OCI-LY7 (cell line): Measurements from ENCODE around the gene CTNND2. TPM values are rescaled to one million over a fixed set of nuclear protein-coding genes. Genes with fewer than 3 reads are reported as not detected.

Experiments used
- BruUV-seq: library from RNA; stranded (reverse); fragments of 400-500 nt; replicated peaks from 2 replicates; lab custom pipeline; 2021; lab: Mats Ljungman, UMichigan
- CTCF ChIA-PET: fragments of 300-600 bp; sonication (Branson Sonifier 250); formaldehyde crosslinking; loops from one replicate; lab custom pipeline; 2022; ENCODE audit warnings: antibody characterized with exemption; ENCODE audit not compliant: unreplicated experiment; lab: Charles Lee
- POLR2A ChIA-PET: fragments of 300-600 bp; sonication (Branson Sonifier 250); formaldehyde crosslinking; loops from one replicate; lab custom pipeline; 2022; ENCODE audit warnings: antibody characterized with exemption; lab: Charles Lee
- DNase-seq: peaks from one replicate; pipeline ENCODE4 v3.0.0-alpha.2; 2015; ENCODE audit warnings: low spot score
- H2AFZ ChIP-seq: fragments of 200-600 bp; sonication (generic), shearing (Covaris generic); 2 replicates; pipeline ENCODE4 v1.6.1; 2014; ENCODE audit warnings: mild to moderate bottlenecking, antibody characterized with exemption, low read length, moderate library complexity
- H3K27ac ChIP-seq: fragments of 200-600 bp; sonication (generic); 2 replicates; pipeline ENCODE4 v1.5.1; 2014; ENCODE audit warnings: mixed run types, low read depth, mild to moderate bottlenecking, moderate library complexity, low read length, inconsistent platforms; ENCODE audit not compliant: poor library complexity, severe bottlenecking
- H3K36me3 ChIP-seq: fragments of 200-600 bp; sonication (generic); 2 replicates; pipeline ENCODE4 v1.6.1; 2014; ENCODE audit warnings: mild to moderate bottlenecking, antibody characterized with exemption, low read length, moderate library complexity, mixed read lengths; ENCODE audit not compliant: insufficient read depth
- H3K4me1 ChIP-seq: fragments of 200-600 bp; sonication (generic); 2 replicates; pipeline ENCODE4 v1.5.1; 2014; ENCODE audit warnings: mild to moderate bottlenecking, low read length; ENCODE audit not compliant: insufficient read depth, poor library complexity, severe bottlenecking
- H3K4me2 ChIP-seq: fragments of 200-600 bp; sonication (generic); 2 replicates; pipeline ENCODE4 v1.6.1; 2014; ENCODE audit warnings: mild to moderate bottlenecking, low read length
- H3K4me3 ChIP-seq: fragments of 200-600 bp; sonication (generic); 2 replicates; pipeline ENCODE4 v1.5.1; 2014; ENCODE audit warnings: mild to moderate bottlenecking, low read depth, low read length; ENCODE audit not compliant: poor library complexity, severe bottlenecking
- H3K79me2 ChIP-seq: fragments of 200-600 bp; sonication (generic); 2 replicates; pipeline ENCODE4 v1.6.1; 2016; ENCODE audit warnings: low read depth, mild to moderate bottlenecking, low read length, moderate library complexity, mixed read lengths; ENCODE audit not compliant: insufficient read depth
- H3K9me2 ChIP-seq: fragments of 200-600 bp; sonication (generic); 2 replicates; pipeline ENCODE4 v1.6.1; 2016; ENCODE audit warnings: mild to moderate bottlenecking, low read length, mixed read lengths; ENCODE audit not compliant: insufficient read depth
- H3K9me3 ChIP-seq: fragments of 200-600 bp; sonication (generic); 2 replicates; pipeline ENCODE4 v1.6.1; 2014; ENCODE audit warnings: mild to moderate bottlenecking, mixed run types, low read length, mixed read lengths
- H4K20me1 ChIP-seq: fragments of 200-600 bp; sonication (generic); 2 replicates; pipeline ENCODE4 v1.6.1; 2014; ENCODE audit warnings: mild to moderate bottlenecking, antibody characterized with exemption, low read length, moderate library complexity, mixed read lengths; ENCODE audit not compliant: insufficient read depth
- EZH2phosphoT487 ChIP-seq: fragments of 200-600 bp; sonication (generic); IDR thresholded peaks from 2 replicates; pipeline ENCODE4 v1.6.1; 2018; ENCODE audit warnings: low read depth, borderline replicate concordance, mild to moderate bottlenecking, mixed run types, antibody characterized with exemption, low read length, moderate library complexity, mixed read lengths
- intact Hi-C: fragments of 100-400 bp; cut with micrococcal nuclease; formaldehyde crosslinking; loops from one replicate; pipeline ENCODE4 v1.10.0; 2022; ENCODE audit not compliant: unreplicated experiment
- total RNA-seq, 2 experiments: library from RNA; depleted of rRNA in 1 of 2; stranded (reverse); fragments of >200 nt in 1 of 2; shearing (Covaris generic) in 1 of 2; gene quantifications; 2 replicates each; pipeline ENCODE4 v1.2.3, GENCODE V29; 2014 to 2022
- TF ChIP-seq, protein P1 (sequence below): fragments of 200-600 bp; sonication (generic); conservative IDR thresholded peaks from 2 replicates; pipeline ENCODE4 v1.5.1; 2014; ENCODE audit warnings: mild to moderate bottlenecking, antibody characterized with exemption, low read length, moderate library complexity, mixed read lengths

CTNND2 gene
- total RNA-seq, 2 experiments from 2014 or later: not detected

DNA sequence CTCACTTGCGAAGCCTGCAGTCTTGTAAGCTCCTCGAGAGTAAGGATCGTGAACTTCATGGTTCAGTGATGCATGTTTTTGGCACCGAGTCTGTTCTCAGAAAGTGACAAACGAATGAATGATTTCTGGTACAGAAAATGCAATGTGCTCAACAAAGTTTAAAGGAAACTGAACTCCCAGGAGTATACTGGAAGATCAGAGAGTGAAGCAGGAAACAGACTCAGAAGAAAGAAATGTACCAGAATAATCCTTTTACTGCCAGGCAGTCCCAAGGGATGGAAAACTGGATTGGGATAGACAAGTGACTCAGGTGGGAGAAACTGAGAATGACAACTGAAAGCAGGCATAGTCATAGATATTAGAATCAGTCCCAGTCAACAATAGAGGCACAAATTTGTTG, 420.6 kb downstream of the CTNND2 start:
- BruUV-seq: no TSS peak
- H2AFZ ChIP-seq: no peak overlapping the region
- H3K4me1 ChIP-seq: no peaks in the 10 kb centered on the region
- H3K9me3 ChIP-seq: no peaks in the 10 kb centered on the region
- H3K79me2 ChIP-seq: no peaks in the 10 kb centered on the region
- intact Hi-C loops: no loop called here
- no peaks in the 10 kb centered on the region for H4K20me1 ChIP-seq
- no peaks in the 10 kb centered on the region for H3K9me2 ChIP-seq
- POLR2A ChIA-PET: no interaction called here
- no peaks in the 10 kb centered on the region for H3K36me3 ChIP-seq
- H3K4me3 ChIP-seq: no peak overlapping the region
- TF ChIP-seq, protein P1, sequence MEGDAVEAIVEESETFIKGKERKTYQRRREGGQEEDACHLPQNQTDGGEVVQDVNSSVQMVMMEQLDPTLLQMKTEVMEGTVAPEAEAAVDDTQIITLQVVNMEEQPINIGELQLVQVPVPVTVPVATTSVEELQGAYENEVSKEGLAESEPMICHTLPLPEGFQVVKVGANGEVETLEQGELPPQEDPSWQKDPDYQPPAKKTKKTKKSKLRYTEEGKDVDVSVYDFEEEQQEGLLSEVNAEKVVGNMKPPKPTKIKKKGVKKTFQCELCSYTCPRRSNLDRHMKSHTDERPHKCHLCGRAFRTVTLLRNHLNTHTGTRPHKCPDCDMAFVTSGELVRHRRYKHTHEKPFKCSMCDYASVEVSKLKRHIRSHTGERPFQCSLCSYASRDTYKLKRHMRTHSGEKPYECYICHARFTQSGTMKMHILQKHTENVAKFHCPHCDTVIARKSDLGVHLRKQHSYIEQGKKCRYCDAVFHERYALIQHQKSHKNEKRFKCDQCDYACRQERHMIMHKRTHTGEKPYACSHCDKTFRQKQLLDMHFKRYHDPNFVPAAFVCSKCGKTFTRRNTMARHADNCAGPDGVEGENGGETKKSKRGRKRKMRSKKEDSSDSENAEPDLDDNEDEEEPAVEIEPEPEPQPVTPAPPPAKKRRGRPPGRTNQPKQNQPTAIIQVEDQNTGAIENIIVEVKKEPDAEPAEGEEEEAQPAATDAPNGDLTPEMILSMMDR: no peak
- TF ChIP-seq EZH2phosphoT487: no peak
- no peak overlapping the region for H3K4me2 ChIP-seq
- no peak overlapping the region for H3K27ac ChIP-seq
- DNase-seq: no peak
- CTCF ChIA-PET: no interaction called here

DNA sequence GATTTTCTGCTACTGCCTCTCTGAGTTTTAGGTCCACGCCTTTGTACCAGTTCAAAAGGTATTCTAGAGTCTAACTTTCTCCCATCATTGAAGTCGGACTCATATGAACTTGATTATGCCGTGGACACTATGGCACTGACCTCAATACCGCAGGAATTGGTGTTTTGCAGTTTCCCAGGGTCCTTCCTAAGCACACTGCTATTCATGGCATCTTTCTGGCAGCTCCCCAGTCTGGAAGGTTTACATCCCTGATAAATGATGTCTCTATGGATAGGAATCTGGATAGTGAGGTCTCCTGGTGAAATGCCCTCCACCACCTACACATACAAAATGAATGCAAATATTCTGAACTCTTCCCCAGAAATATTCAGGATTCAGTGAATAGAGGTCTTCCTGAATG, 422.2 kb downstream of the CTNND2 start:
- TF ChIP-seq, protein P1: no peak
- no peak for TF ChIP-seq EZH2phosphoT487
- no peaks in the 10 kb centered on the region for H3K9me3 ChIP-seq
- no peak overlapping the region for H2AFZ ChIP-seq
- H3K79me2 ChIP-seq: no peaks in the 10 kb centered on the region
- no peak overlapping the region for H3K27ac ChIP-seq
- no peaks in the 10 kb centered on the region for H3K9me2 ChIP-seq
- BruUV-seq: no TSS peak
- CTCF ChIA-PET: no interaction called here
- no peak overlapping the region for H3K4me3 ChIP-seq
- no peaks in the 10 kb centered on the region for H4K20me1 ChIP-seq
- H3K4me2 ChIP-seq: no peak overlapping the region
- no peaks in the 10 kb centered on the region for H3K36me3 ChIP-seq
- no peak for DNase-seq
- intact Hi-C loops: no loop called here
- POLR2A ChIA-PET: no interaction called here
- H3K4me1 ChIP-seq: no peaks in the 10 kb centered on the region

DNA sequence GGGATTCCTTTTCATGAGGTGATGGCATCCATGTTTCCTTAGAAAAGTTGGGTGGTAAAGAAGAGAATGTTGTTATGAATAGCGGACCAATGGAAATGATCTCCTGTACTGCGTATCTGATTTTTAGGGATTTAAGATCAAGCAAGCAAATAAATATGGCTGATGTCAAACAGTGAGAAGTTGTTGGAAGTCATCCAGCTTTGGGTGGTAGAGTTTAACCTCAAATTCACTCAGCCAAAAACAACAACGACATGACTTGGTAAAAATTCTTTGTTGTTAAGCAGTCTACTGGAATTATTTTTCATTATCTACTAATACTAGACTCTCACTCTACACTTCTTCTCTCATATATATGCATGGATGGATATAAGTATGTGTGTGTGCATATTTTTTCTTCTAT, 426.5 kb downstream of the CTNND2 start:
- no peaks in the 10 kb centered on the region for H3K79me2 ChIP-seq
- TF ChIP-seq, protein P1: no peak
- no peak for TF ChIP-seq EZH2phosphoT487
- no peaks in the 10 kb centered on the region for H3K4me1 ChIP-seq
- no peaks in the 10 kb centered on the region for H3K36me3 ChIP-seq
- ChIA-PET CTCF (no interaction called here), POLR2A (no interaction called here)
- H3K9me3 ChIP-seq: no peaks in the 10 kb centered on the region
- BruUV-seq: no TSS peak
- H3K4me3 ChIP-seq: no peak overlapping the region
- H3K4me2 ChIP-seq: no peak overlapping the region
- no peaks in the 10 kb centered on the region for H4K20me1 ChIP-seq
- intact Hi-C loops: no loop called here
- H2AFZ ChIP-seq: no peak overlapping the region
- no peaks in the 10 kb centered on the region for H3K9me2 ChIP-seq
- no peak overlapping the region for H3K27ac ChIP-seq
- no peak for DNase-seq
